ENCODE results near the gene NPLOC4.

The NPLOC4 gene

DNA sequence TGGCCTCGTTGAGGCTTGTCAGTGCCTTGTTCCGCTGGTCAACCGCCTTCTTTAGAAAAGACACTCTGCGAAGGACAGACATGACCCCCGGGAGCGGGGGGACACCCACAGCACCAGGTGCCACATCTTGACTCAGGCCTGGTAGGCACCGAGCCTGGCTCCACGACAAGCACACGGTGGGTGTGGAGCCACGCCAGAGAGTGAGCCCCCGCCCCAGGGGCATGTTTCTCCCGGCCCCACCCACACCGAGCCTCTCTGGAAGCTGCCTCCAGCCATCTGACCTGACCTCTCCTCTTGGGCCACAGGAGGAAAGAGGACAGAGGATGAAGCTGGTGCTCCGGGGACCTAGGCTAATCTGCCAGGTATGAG is 89.3 kb downstream of the NPLOC4 start:
- no peaks in the 10 kb centered on the region for H3K27me3 ChIP-seq (ENCODE audit: insufficient read depth, low read length)
- no peak overlapping the region for H3K4me3 ChIP-seq (ENCODE audit: low read length)
- no peak overlapping the region for H2AFZ ChIP-seq (ENCODE audit: low read depth, low read length)
- H3K9me3 ChIP-seq (ENCODE audit: low read length) = no peaks in the 10 kb centered on the region
- H3K4me1 ChIP-seq (ENCODE audit: insufficient read depth, low read length) = peaks cover 11% of the 10 kb centered on the region
- peaks cover 60% of the 10 kb centered on the region for H3K36me3 ChIP-seq (ENCODE audit: insufficient read depth, low read length)

DNA sequence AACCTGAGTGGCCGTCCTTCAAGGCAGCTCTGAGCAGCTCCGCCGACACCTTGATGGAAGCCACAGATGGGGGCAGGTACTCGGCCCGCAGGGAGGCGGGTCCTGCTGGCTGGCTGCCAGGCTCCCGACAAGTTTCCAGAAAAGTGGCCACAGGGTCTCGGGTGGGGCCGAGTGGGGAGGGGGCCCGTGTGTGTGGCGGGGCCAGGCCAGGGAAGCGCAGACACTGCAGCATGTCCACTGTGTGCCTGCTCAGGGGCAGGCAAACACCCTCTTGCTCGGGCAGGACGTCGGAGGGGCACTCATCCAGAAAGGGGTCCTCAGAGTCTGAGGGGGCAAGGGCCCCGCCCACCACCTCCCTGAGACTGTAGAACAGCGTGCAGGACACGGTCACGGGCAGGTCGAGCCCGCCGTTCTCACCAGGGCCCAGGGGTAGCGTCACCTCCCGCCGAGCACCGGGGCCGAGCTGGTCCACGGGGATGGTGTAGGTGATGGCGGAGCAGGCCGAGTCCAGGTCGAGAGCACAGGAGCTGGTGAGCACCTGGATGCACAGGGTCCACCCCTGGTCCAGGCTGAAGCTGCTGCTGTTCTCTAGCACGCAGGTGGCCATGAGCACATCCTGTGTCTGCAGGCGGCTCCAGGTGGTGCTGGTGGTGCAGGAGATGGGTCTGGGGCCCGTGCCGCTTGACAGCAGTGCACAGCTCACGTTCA is 89.9 kb downstream of the NPLOC4 start:
- Histone ChIP-seq H3K9me3 (ENCODE audit: low read length) (no peaks in the 10 kb centered on the region), H3K4me3 (ENCODE audit: low read length) (no peak overlapping the region), H3K36me3 (ENCODE audit: insufficient read depth, low read length) (peaks cover 63% of the 10 kb centered on the region)

DNA sequence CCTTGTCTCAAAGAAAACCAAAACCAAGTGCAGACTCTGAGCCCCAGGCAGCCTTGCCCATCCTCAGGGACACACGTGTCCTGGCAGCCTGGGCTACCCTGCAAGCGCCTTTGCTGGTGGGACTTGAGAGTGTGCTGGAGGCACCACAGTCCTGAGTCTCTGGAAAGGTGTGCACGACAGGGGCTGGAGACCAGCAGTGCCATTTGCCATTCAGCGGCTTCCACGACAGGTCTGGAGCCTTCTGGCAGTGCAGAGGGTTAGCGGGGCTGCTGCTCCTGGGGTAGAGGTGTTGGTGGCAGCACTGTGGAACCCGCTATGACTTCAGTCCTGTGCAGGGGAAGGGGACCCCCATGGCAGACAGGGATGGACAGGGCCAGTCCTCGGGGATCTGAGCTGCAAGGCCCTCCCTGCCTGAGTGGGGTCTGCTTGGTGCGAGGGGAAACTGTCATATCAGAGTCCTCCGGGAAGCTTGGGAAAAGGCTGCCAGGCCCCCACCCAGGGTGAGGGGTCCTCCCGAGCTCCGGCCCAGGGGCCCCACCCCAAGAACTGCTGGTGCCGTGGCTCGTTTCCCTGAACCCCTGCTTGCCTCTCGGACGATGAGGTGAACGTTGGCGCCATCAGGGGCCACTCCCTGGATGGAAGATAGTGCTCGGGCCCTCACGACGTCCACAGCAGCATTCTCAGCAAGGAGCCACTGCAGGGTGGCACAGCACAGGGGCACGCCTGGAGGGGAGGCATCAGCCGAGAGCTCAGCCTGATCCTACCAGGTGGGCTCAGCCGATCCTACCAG is 91.6 kb downstream of the NPLOC4 start:
- Histone ChIP-seq H2AFZ (ENCODE audit: low read depth, low read length) (no peak overlapping the region), H3K9me3 (ENCODE audit: low read length) (no peaks in the 10 kb centered on the region), H3K4me1 (ENCODE audit: insufficient read depth, low read length) (no peaks in the 10 kb centered on the region), H3K36me3 (ENCODE audit: insufficient read depth, low read length) (peaks cover 69% of the 10 kb centered on the region), H3K27me3 (ENCODE audit: insufficient read depth, low read length) (no peaks in the 10 kb centered on the region), H3K4me3 (ENCODE audit: low read length) (no peak overlapping the region)

More for the DNA sequence above, 89.9 kb downstream of the NPLOC4 start:
- H3K27me3 ChIP-seq (ENCODE audit: insufficient read depth, low read length) = no peaks in the 10 kb centered on the region
- no peak overlapping the region for H2AFZ ChIP-seq (ENCODE audit: low read depth, low read length)
- H3K4me1 ChIP-seq (ENCODE audit: insufficient read depth, low read length) = peaks cover 11% of the 10 kb centered on the region

DNA sequence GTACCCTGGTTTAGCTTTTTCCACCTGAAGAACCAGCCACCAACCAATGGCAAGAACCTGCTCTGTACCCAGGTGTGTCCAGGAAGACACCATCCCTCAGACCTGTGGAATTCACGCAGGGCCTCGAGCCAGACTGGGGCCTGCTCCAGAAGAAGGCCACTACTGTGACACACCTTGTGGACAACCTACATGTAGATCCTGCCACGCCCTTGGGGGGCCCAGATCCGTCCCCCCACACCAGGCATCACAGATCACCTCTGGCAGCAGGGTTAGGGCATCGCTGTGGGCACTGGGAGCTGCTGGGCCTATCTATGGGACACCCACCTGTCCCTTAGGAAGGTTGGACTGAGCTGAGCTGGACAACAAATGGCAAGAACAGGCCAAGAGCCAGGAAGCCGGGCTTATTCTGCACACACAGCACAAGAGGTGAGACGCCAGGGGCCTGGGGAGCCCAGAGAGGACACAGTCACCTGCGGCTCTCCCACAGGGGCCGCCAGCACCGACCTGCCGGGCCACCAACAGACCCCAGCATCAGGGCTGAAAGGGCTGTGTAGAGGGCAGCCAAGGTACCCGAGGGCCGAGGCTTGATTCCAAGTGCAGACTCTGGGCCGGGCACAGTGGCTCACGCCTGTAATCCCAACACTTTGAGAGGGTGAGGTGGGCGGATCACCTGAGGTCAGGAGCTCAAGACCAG is 92.5 kb downstream of the NPLOC4 start:
- H3K36me3 ChIP-seq (ENCODE audit: insufficient read depth, low read length) = peaks cover 67% of the 10 kb centered on the region
- no peaks in the 10 kb centered on the region for H3K27me3 ChIP-seq (ENCODE audit: insufficient read depth, low read length)
- H2AFZ ChIP-seq (ENCODE audit: low read depth, low read length) = no peak overlapping the region
- no peaks in the 10 kb centered on the region for H3K9me3 ChIP-seq (ENCODE audit: low read length)
- H3K4me1 ChIP-seq (ENCODE audit: insufficient read depth, low read length) = no peaks in the 10 kb centered on the region
- H3K4me3 ChIP-seq (ENCODE audit: low read length) = no peak overlapping the region

DNA sequence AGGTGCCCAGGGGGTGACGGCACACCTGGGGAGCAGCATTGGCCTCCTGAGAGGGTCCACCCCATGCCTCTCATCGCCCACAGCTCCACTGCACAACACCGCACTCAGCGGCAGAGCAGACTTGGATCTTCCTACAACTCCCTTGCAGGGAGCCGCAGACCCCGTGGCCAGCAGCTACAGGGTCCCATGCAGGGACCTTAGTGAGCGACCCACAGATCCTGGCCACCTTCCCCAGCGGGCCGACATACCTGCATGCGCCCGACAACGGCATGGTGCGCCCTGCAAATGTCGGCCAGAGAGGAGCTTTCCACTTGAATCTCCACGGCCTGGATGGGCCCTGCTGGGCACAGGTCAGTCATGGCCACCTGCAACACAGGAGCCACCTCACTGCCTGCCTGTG is 93.2 kb downstream of the NPLOC4 start:
- peaks cover 61% of the 10 kb centered on the region for H3K36me3 ChIP-seq (ENCODE audit: insufficient read depth, low read length)
- no peaks in the 10 kb centered on the region for H3K9me3 ChIP-seq (ENCODE audit: low read length)
- H2AFZ ChIP-seq (ENCODE audit: low read depth, low read length) = no peak overlapping the region
- no peaks in the 10 kb centered on the region for H3K27me3 ChIP-seq (ENCODE audit: insufficient read depth, low read length)
- H3K4me3 ChIP-seq (ENCODE audit: low read length) = no peak overlapping the region
- H3K4me1 ChIP-seq (ENCODE audit: insufficient read depth, low read length) = no peaks in the 10 kb centered on the region

DNA sequence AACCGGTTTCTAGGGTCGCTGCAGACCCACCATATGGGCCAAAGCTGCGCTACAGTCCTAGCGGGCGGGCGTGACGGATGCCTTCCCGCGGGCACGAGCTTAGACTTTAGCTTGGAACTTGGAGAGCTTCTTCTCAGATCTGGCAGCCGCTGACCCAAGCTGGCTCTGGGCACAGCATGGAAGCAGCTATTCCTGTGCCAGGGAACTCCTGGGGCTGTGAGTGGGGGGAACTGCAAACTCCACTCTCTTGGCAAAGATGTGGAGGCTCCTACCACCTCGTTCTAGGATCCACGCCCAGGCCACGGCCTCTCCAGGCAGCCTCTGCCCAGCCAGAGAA is 93.6 kb downstream of the NPLOC4 start:
- Histone ChIP-seq H3K4me3 (ENCODE audit: low read length) (no peak overlapping the region), H3K36me3 (ENCODE audit: insufficient read depth, low read length) (peaks cover 61% of the 10 kb centered on the region), H3K27me3 (ENCODE audit: insufficient read depth, low read length) (no peaks in the 10 kb centered on the region), H2AFZ (ENCODE audit: low read depth, low read length) (no peak overlapping the region), H3K4me1 (ENCODE audit: insufficient read depth, low read length) (no peaks in the 10 kb centered on the region), H3K9me3 (ENCODE audit: low read length) (no peaks in the 10 kb centered on the region)

DNA sequence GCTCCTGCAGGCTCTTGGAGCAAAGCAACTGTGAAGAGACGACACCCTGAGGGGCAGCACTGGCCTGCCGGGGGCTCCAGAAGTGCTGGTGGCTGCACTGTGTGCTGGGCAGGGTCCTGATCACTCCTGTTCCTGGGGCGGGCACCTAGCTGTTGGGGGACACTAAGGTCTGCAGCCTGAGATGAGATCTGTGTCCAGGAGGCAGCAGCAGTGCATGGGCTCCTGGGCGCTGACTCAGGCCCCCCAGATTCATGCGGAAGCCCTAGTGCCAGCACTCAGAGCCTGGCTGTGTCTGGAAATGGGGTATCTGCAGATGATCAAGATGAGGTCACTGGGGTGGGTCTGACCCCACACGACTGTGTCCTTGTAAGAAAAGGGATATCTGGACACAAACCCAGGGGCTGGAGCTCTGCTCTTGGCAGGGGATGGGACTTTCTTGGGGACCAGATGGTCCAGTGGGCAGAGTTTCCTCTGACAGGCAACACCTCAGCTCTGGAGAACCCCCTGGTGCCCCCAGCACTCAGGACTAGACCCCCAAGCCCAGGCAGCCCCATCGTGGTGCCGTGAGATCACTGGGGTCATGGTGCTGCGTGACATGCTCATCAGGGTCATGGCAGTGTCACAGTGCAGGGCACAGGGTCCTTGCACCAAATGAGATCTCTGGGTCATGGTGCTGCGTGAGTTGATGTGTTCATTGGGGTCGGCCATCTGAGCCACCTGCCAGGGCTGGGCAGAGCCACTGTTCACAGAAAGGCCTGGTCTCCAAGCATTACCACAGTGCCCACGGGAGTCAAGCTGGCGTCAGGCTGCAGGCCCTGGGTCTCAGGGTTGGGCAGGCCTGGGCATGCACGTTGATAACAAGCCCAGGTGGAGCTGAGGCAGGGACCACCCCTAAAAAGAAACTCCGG is 94.2 kb downstream of the NPLOC4 start:
- Histone ChIP-seq H3K9me3 (ENCODE audit: low read length) (no peaks in the 10 kb centered on the region), H2AFZ (ENCODE audit: low read depth, low read length) (no peak overlapping the region), H3K4me1 (ENCODE audit: insufficient read depth, low read length) (peaks cover 4% of the 10 kb centered on the region), H3K36me3 (ENCODE audit: insufficient read depth, low read length) (peaks cover 57% of the 10 kb centered on the region), H3K27me3 (ENCODE audit: insufficient read depth, low read length) (no peaks in the 10 kb centered on the region), H3K4me3 (ENCODE audit: low read length) (no peak overlapping the region)

DNA sequence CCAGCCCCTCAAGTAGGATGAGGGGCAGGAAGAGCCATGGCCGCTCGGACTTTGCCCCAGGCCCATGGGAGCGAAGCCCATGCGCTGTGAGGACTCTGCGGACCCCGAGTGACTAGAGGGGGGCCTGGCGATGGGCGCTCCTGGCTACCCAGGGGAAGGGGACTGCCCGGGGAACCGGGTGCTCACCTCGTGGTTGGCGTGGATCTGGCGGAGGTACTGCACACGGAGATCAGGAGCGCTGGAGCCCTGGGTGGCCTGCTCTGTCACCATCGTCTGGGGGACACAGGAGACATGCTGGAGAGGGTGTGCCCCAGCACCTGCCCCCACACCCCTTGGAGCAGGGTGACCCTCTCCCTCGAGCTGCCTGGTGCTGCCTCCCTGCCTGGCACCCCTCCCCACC is 95.8 kb downstream of the NPLOC4 start:
- Histone ChIP-seq H3K36me3 (ENCODE audit: insufficient read depth, low read length) (peaks cover 45% of the 10 kb centered on the region), H3K9me3 (ENCODE audit: low read length) (no peaks in the 10 kb centered on the region), H2AFZ (ENCODE audit: low read depth, low read length) (no peak overlapping the region), H3K27me3 (ENCODE audit: insufficient read depth, low read length) (no peaks in the 10 kb centered on the region), H3K4me1 (ENCODE audit: insufficient read depth, low read length) (peaks cover 4% of the 10 kb centered on the region), H3K4me3 (ENCODE audit: low read length) (no peak overlapping the region)

DNA sequence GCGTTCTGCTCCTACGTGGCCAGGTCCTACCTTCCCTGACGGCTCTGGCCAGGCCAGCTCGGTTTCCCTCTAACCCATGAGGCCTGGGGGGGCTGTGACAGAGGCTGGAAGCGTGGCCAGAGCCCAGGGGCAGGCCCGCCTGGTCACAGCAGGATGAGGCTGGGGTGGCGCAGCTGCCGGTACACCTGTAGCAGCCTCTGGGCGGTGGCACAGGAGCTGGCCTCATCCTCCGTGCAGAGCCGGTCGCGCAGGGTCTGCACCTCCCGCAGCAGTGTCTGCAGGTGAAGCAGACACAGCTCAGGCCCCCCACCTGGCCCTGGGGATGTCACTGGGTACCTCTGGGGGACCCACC is 96.3 kb downstream of the NPLOC4 start:
- no peaks in the 10 kb centered on the region for H3K9me3 ChIP-seq (ENCODE audit: low read length)
- peaks cover 41% of the 10 kb centered on the region for H3K36me3 ChIP-seq (ENCODE audit: insufficient read depth, low read length)

DNA sequence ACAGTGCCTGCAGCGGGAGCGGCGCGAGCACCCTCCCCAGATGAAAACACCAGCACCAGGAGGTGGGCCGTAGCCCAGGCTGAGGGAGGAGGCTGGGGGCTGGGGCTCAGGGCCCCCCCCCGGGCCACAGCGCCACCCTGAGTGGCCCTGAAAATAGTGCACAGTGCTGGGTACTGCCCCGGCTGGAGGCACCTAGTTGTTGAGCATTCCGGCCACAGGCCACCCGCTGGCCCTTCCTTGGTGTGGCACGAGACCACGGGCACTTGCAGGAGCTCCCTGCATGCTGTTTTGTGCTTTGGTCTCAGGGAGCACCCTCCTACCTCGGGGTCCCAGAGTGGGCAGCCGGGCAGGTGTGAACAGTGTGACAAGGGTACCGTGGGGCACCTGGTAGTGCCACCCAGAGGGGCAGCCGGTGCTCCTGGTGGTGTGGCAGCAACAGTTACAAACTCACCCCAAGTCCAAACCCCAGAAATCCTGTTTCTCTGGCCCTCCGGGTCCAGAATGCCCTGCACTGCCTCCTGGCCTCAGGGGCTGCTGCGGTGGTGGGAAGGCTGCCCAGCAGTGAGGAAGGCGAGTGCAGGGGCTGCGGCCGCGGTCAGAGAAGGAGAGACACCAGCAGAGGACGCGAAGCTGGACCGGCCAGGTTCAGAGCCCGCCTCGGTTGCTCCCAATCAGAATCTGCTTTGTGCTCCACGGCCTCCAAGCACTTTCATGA is 96.8 kb downstream of the NPLOC4 start:
- Histone ChIP-seq H3K27me3 (ENCODE audit: insufficient read depth, low read length) (no peaks in the 10 kb centered on the region), H3K4me1 (ENCODE audit: insufficient read depth, low read length) (peaks cover 4% of the 10 kb centered on the region), H3K9me3 (ENCODE audit: low read length) (no peaks in the 10 kb centered on the region), H2AFZ (ENCODE audit: low read depth, low read length) (no peak overlapping the region), H3K4me3 (ENCODE audit: low read length) (no peak overlapping the region), H3K36me3 (ENCODE audit: insufficient read depth, low read length) (peaks cover 36% of the 10 kb centered on the region)

More for the DNA sequence above, 96.3 kb downstream of the NPLOC4 start:
- Histone ChIP-seq H3K27me3 (ENCODE audit: insufficient read depth, low read length) (no peaks in the 10 kb centered on the region), H3K4me1 (ENCODE audit: insufficient read depth, low read length) (peaks cover 4% of the 10 kb centered on the region), H3K4me3 (ENCODE audit: low read length) (no peak overlapping the region), H2AFZ (ENCODE audit: low read depth, low read length) (no peak overlapping the region)

DNA sequence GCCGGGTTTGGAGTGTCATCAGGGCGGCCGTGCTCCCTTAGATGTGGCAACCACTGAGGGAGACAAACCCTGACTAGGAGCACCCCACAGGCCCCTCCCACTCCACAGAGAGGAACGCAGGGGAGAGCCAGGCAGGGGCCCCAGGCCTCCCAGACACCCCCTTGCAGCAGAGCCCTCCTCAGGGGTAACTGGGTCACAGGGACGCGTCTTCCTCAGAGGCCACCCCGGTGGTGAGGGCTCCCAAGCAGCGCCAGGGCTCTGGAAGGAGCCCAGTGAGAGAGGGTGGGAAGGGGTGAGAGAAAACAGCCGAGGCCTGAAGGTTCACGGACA is 97.4 kb downstream of the NPLOC4 start:
- Histone ChIP-seq H3K9me3 (ENCODE audit: low read length) (no peaks in the 10 kb centered on the region), H3K4me3 (ENCODE audit: low read length) (no peak overlapping the region), H3K36me3 (ENCODE audit: insufficient read depth, low read length) (peaks cover 33% of the 10 kb centered on the region), H3K4me1 (ENCODE audit: insufficient read depth, low read length) (peaks cover 4% of the 10 kb centered on the region), H3K27me3 (ENCODE audit: insufficient read depth, low read length) (no peaks in the 10 kb centered on the region), H2AFZ (ENCODE audit: low read depth, low read length) (no peak overlapping the region)

Measured in neuron (in vitro differentiated cells).